HepG2 (cell line): ENCODE measurements around the gene ARHGAP22. TPM values are rescaled to one million over a fixed set of nuclear protein-coding genes. Genes with fewer than 3 reads are reported as not detected.
A peak's percentile ranks its signal among the peaks of the same experiment; 100 is the strongest.

Source experiments
- ATAC-seq: fragments of 200-7000 bp; cut with Tn5 transposase; 3 replicates; pipeline ENCODE4 v1.9.1; 2020; ENCODE audit warnings: mild to moderate bottlenecking, moderate library complexity
- BruUV-seq: library from RNA; stranded (reverse); fragments of 400-500 nt; replicated peaks from 2 replicates; lab custom pipeline; 2021; lab: Mats Ljungman, UMichigan
- CTCF ChIA-PET: fragments of 300-600 bp; formaldehyde crosslinking; extraction: SDS; loops from one replicate; lab custom pipeline; 2021; ENCODE audit warnings: low total read pairs, inconsistent platforms, low intra/inter-chr PET ratio; lab: Yijun Ruan, JAX
- POLR2A ChIA-PET: fragments of 350-600 bp; sonication (Branson Sonifier 250); formaldehyde crosslinking; loops from one replicate; lab custom pipeline; 2020; ENCODE audit warnings: antibody characterized with exemption, inconsistent platforms; lab: Yijun Ruan, JAX
- DNase-seq: peaks from one replicate; pipeline ENCODE4 v3.0.0-alpha.2; 2015; ENCODE audit warnings: low spot score
- FAIRE-seq: peaks from 3 replicates; lab custom pipeline; 2011; peaks lifted over from hg19 to GRCh38; lab: Jason Lieb, UNC
- H2AFZ ChIP-seq: one replicate; pipeline ENCODE4 v1.6.1; 2011; ENCODE audit warnings: low read length, inconsistent platforms
- H3K27ac ChIP-seq: fragments of 300-600 bp; 3 replicates; pipeline ENCODE4 v1.8.0; 2011; ENCODE audit warnings: mixed run types, mild to moderate bottlenecking, mixed read lengths, low read length, inconsistent platforms; ENCODE audit not compliant: insufficient read depth; ENCODE audit errors: extremely low read length
- H3K27me3 ChIP-seq, 2 experiments: fragments of 200-600 bp in 1 of 2; 2 replicates in 1 of 2; 3 replicates in 1 of 2; pipeline versions ENCODE4 v1.6.0 to v1.8.0; 2011; ENCODE audit warnings: low read length in 2 of 2, mild to moderate bottlenecking in 2 of 2, moderate library complexity in 2 of 2, inconsistent platforms in 1 of 2; ENCODE audit not compliant: insufficient read depth in 2 of 2, control insufficient read depth in 1 of 2
- H3K36me3 ChIP-seq, 2 experiments: fragments of 200-600 bp in 1 of 2; replicated peaks in 1 of 2; 2 replicates in 1 of 2; 3 replicates in 1 of 2; pipeline versions ENCODE4 v1.5.1 to v1.8.0; 2011; ENCODE audit warnings: low read length in 2 of 2, inconsistent platforms in 1 of 2; ENCODE audit not compliant: insufficient read depth in 2 of 2, control insufficient read depth in 1 of 2
- H3K4me1 ChIP-seq: 2 replicates; pipeline ENCODE4 v1.5.1; 2012; ENCODE audit warnings: low read length, inconsistent platforms; ENCODE audit not compliant: insufficient read depth
- H3K4me2 ChIP-seq: 2 replicates; pipeline ENCODE4 v1.6.0; 2011; ENCODE audit warnings: low read depth, low read length, inconsistent platforms
- H3K4me3 ChIP-seq, 3 experiments: fragments of 200-600 bp in 1 of 3; sonication (generic), shearing (Covaris generic) in 1 of 3; replicated peaks in 1 of 3; 2 replicates each; pipeline ENCODE4 v1.5.1; 2011 to 2016; ENCODE audit warnings: low read length in 3 of 3, inconsistent platforms in 2 of 3, low read depth in 2 of 3, mild to moderate bottlenecking in 2 of 3, control low read depth in 1 of 3, mixed read lengths in 1 of 3; ENCODE audit not compliant: insufficient read depth in 1 of 3
- H3K79me2 ChIP-seq: one replicate; pipeline ENCODE4 v1.6.1; 2011; ENCODE audit warnings: low read length, inconsistent platforms; ENCODE audit not compliant: insufficient read depth
- H3K9ac ChIP-seq: 2 replicates; pipeline ENCODE4 v1.6.0; 2011; ENCODE audit warnings: mild to moderate bottlenecking, low read depth, low read length, inconsistent platforms; ENCODE audit not compliant: insufficient read depth
- H3K9me3 ChIP-seq: 2 replicates; pipeline ENCODE4 v1.5.1; 2012; ENCODE audit warnings: mild to moderate bottlenecking, low read length
- H4K20me1 ChIP-seq: 2 replicates; pipeline ENCODE4 v1.6.0; 2011; ENCODE audit warnings: inconsistent platforms, mild to moderate bottlenecking, low read length, moderate library complexity; ENCODE audit not compliant: insufficient read depth
- ARID2 ChIP-seq: sonication (generic); formaldehyde crosslinking; IDR thresholded peaks from 2 replicates; pipeline ENCODE4 v1.8.1; 2022; ENCODE audit warnings: mild to moderate bottlenecking, missing genetic modification reagents, borderline replicate concordance
- CEBPB ChIP-seq: IDR thresholded peaks from 2 replicates; pipeline ENCODE4 v1.6.1; 2011; ENCODE audit warnings: low read depth, low read length, improper control_type of control experiment, borderline replicate concordance
- CENPT ChIP-seq: sonication (generic); formaldehyde crosslinking; IDR thresholded peaks from 2 replicates; pipeline ENCODE4 v1.8.0; 2022; ENCODE audit warnings: low read depth, mild to moderate bottlenecking, moderate library complexity, missing genetic modification reagents
- DPF2 ChIP-seq: sonication (generic); formaldehyde crosslinking; IDR thresholded peaks from 2 replicates; pipeline ENCODE4 v1.4.0; 2020; ENCODE audit warnings: mild to moderate bottlenecking, low read depth, missing genetic modification reagents, borderline replicate concordance
- DR1 ChIP-seq: sonication (generic); formaldehyde crosslinking; IDR thresholded peaks from 2 replicates; pipeline ENCODE4 v1.8.0; 2021; ENCODE audit warnings: mild to moderate bottlenecking, missing genetic modification reagents, inconsistent platforms
- KLF15 ChIP-seq: sonication (generic); formaldehyde crosslinking; IDR thresholded peaks from 2 replicates; pipeline ENCODE4 v1.8.1; 2023; ENCODE audit warnings: borderline replicate concordance, mild to moderate bottlenecking, inconsistent platforms, missing genetic modification reagents, mixed read lengths
- RXRA ChIP-seq: sonication (generic); formaldehyde crosslinking; IDR thresholded peaks from 2 replicates; pipeline ENCODE4 v1.5.1; 2020; ENCODE audit warnings: missing genetic modification reagents
- TBP ChIP-seq: sonication (generic); formaldehyde crosslinking; IDR thresholded peaks from 2 replicates; pipeline ENCODE4 v1.5.0; 2020; ENCODE audit warnings: missing genetic modification reagents
- ZNF20 ChIP-seq: sonication (generic); formaldehyde crosslinking; IDR thresholded peaks from 2 replicates; pipeline ENCODE4 v1.4.0; 2020; ENCODE audit warnings: mild to moderate bottlenecking, moderate library complexity, missing genetic modification reagents
- ZNF331 ChIP-seq: sonication (generic); formaldehyde crosslinking; IDR thresholded peaks from 2 replicates; pipeline ENCODE4 v1.4.0; 2020; ENCODE audit warnings: missing genetic modification reagents
- ZNF335 ChIP-seq: sonication (generic); formaldehyde crosslinking; IDR thresholded peaks from 2 replicates; pipeline ENCODE4 v1.4.0; 2020; ENCODE audit warnings: missing genetic modification reagents
- ZNF713 ChIP-seq: sonication (generic); formaldehyde crosslinking; IDR thresholded peaks from 2 replicates; pipeline ENCODE4 v1.4.0; 2020; ENCODE audit warnings: mild to moderate bottlenecking, missing genetic modification reagents
- ZNF776 ChIP-seq: sonication (generic); formaldehyde crosslinking; IDR thresholded peaks from 2 replicates; pipeline ENCODE4 v1.4.0; 2020; ENCODE audit warnings: mild to moderate bottlenecking, missing genetic modification reagents
- ZNF816 ChIP-seq: sonication (generic); formaldehyde crosslinking; IDR thresholded peaks from 2 replicates; pipeline ENCODE4 v1.8.0; 2022; ENCODE audit warnings: missing genetic modification reagents, mild to moderate bottlenecking, borderline replicate concordance
- WGBS: methylation state at CpG from one replicate; pipeline ENCODE4 v1.1.6; 2017; ENCODE audit warnings: low lambda C conversion rate; 5-methylcytosine and 5-hydroxymethylcytosine counted together
- in situ Hi-C: cut with HindIII; loops from 2 replicates; pipeline ENCODE4 v1.10.0; 2017; ENCODE audit warnings: low pct_unique_long_range_greater_than_20kb; ENCODE audit not compliant: extremely low pct_ligation_motif_present
- intact Hi-C: fragments of 100-400 bp; cut with micrococcal nuclease; formaldehyde crosslinking; loops from one replicate; pipeline ENCODE4 v1.10.0; 2022; ENCODE audit not compliant: unreplicated experiment
- polyA plus RNA-seq, 8 experiments: library from polyadenylated mRNA; depleted of rRNA in 3 of 8; stranded (reverse) in 7 of 8; unstranded in 1 of 8; fragments of >200 nt; fragmentation: Illumina TruSeq in 4 of 8; extraction: Trizol in 4 of 8; gene quantifications; 2 replicates each; pipeline versions ENCODE4 v1.2.1 to v1.2.3, GENCODE V29; 2011 to 2016; ENCODE audit warnings: low read depth in 4 of 8, missing spikeins in 1 of 8, mixed read lengths in 1 of 8; ENCODE audit not compliant: insufficient read depth in 1 of 8
- total RNA-seq, 5 experiments: library from RNA; depleted of rRNA; stranded (reverse); fragments of >200 nt; fragmentation: Illumina TruSeq; extraction: Trizol; gene quantifications; 2 replicates each; pipeline ENCODE4 v1.2.3, GENCODE V29; 2016; ENCODE audit warnings: low read depth in 1 of 5
- TF ChIP-seq, protein P1 (sequence below): sonication (generic); formaldehyde crosslinking; IDR thresholded peaks from 2 replicates; pipeline ENCODE4 v1.4.0; 2020; ENCODE audit warnings: missing genetic modification reagents, low read depth, mild to moderate bottlenecking, borderline replicate concordance
- TF ChIP-seq, protein P2 (sequence below): sonication (generic); formaldehyde crosslinking; conservative IDR thresholded peaks from 2 replicates; pipeline ENCODE4 v1.4.0; 2020; ENCODE audit warnings: missing genetic modification reagents
- TF ChIP-seq, protein P3 (sequence below): sonication (generic); formaldehyde crosslinking; IDR thresholded peaks from 2 replicates; pipeline ENCODE4; 2020; ENCODE audit warnings: missing genetic modification reagents, mild to moderate bottlenecking, borderline replicate concordance

Gene ARHGAP22
- total and polyA plus RNA-seq, 2 of the 13 experiments (the other 11 are each of a cell fraction or from before 2014, with no cell fraction given), result 0.08 to 0.38 TPM

DNA sequence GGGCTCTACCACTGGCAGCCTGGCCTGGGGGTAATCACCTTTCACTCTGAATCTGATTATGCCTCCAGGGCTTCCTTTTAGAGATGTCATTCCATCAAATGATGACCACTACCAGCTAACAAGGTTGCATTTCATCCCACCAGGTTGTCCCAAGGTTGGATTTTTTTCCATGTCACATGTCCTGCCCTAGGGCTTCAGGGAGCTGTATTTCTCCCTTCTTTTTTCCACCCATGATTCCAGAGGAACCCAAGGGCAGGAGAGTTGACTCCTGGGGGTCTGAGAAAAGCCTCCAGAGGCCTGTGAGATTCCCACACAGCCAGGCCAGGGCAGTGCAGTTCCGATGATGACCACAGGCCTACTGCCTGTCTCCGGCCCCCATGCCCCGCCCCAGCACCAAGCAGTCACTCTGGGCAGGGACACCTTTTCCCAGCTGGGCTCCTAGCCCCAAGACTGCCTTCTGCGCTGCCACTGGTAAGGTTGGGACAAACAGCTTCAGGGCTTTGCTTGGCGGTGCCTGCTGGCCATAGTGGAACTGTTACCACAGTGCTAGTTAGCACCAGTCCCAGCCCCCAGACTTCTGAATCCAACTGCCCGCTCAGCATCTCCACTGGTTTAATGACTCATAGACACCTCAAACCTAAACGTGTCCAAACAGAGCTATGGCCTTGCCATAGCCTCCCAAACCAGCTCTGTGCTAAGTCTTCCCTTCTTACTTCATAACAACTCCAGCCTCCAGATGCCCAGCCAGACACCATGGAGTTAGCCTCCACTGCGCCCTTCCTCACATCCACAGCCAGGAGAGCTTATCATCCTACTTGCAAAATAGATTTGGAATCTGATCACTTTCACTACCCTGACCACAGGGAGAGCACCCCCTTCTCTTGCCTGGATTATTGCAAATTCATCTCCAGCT, 133.7 kb downstream of the ARHGAP22 start:
- peaks cover 0 to 11% of the 10 kb centered on the region in 2 experiments; a peak in 1 of 5 replicates for H3K27me3 ChIP-seq
- no peaks in the 10 kb centered on the region for H3K9me3 ChIP-seq
- no peak for FAIRE-seq
- TF ChIP-seq, protein P1, sequence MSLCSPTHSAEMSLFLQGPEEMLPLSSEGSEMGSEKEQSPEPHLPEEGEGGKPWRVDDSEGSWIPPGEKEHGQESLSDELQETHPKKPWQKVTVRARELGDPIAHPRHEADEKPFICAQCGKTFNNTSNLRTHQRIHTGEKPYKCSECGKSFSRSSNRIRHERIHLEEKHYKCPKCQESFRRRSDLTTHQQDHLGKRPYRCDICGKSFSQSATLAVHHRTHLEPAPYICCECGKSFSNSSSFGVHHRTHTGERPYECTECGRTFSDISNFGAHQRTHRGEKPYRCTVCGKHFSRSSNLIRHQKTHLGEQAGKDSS (CRISPR knock-in tag), result no peak
- TF ChIP-seq TBP (CRISPR knock-in tag) (no peak), KLF15 (CRISPR knock-in tag) (no peak), ARID2 (CRISPR knock-in tag) (no peak), ZNF331 (CRISPR knock-in tag) (no peak), ZNF335 (CRISPR knock-in tag) (no peak), ZNF713 (CRISPR knock-in tag) (no peak), ZNF20 (CRISPR knock-in tag) (no peak), DPF2 (no peak), DR1 (CRISPR knock-in tag) (no peak), CENPT (CRISPR knock-in tag) (no peak), CEBPB (no peak), ZNF816 (no peak), RXRA (CRISPR knock-in tag) (no peak), ZNF776 (CRISPR knock-in tag) (no peak)
- TF ChIP-seq, protein P2, sequence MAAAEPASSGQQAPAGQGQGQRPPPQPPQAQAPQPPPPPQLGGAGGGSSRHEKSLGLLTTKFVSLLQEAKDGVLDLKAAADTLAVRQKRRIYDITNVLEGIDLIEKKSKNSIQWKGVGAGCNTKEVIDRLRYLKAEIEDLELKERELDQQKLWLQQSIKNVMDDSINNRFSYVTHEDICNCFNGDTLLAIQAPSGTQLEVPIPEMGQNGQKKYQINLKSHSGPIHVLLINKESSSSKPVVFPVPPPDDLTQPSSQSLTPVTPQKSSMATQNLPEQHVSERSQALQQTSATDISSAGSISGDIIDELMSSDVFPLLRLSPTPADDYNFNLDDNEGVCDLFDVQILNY (CRISPR knock-in tag), result no peak
- TF ChIP-seq, protein P3, sequence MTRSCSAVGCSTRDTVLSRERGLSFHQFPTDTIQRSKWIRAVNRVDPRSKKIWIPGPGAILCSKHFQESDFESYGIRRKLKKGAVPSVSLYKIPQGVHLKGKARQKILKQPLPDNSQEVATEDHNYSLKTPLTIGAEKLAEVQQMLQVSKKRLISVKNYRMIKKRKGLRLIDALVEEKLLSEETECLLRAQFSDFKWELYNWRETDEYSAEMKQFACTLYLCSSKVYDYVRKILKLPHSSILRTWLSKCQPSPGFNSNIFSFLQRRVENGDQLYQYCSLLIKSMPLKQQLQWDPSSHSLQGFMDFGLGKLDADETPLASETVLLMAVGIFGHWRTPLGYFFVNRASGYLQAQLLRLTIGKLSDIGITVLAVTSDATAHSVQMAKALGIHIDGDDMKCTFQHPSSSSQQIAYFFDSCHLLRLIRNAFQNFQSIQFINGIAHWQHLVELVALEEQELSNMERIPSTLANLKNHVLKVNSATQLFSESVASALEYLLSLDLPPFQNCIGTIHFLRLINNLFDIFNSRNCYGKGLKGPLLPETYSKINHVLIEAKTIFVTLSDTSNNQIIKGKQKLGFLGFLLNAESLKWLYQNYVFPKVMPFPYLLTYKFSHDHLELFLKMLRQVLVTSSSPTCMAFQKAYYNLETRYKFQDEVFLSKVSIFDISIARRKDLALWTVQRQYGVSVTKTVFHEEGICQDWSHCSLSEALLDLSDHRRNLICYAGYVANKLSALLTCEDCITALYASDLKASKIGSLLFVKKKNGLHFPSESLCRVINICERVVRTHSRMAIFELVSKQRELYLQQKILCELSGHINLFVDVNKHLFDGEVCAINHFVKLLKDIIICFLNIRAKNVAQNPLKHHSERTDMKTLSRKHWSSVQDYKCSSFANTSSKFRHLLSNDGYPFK (CRISPR knock-in tag), result no peak
- TF ChIP-seq, all 625 proteins: peak for 0
- no TSS peak for BruUV-seq
- ChIA-PET CTCF (no interaction called here), POLR2A (no interaction called here)
- DNase-seq (no peak), ATAC-seq (peak; percentile 86)
- H3K4me3 ChIP-seq, result no peak overlapping the region
- H3K36me3 ChIP-seq, result no peaks in the 10 kb centered on the region
- no peaks in the 10 kb centered on the region for H3K79me2 ChIP-seq
- H3K4me2 ChIP-seq, result no peak overlapping the region
- H4K20me1 ChIP-seq, result no peaks in the 10 kb centered on the region
- no peak overlapping the region for H3K27ac ChIP-seq
- intact Hi-C loops, result no loop called here
- in situ Hi-C loops, result no loop called here
- WGBS, result 41% methylated on average over 7 of the region's 8 CpGs
- no peak overlapping the region for H2AFZ ChIP-seq
- no peak overlapping the region for H3K9ac ChIP-seq
- peaks cover 12% of the 10 kb centered on the region; the same call in 1 of the 2 replicates for H3K4me1 ChIP-seq
